ENCODE results near the gene ARHGEF25.

DNA sequence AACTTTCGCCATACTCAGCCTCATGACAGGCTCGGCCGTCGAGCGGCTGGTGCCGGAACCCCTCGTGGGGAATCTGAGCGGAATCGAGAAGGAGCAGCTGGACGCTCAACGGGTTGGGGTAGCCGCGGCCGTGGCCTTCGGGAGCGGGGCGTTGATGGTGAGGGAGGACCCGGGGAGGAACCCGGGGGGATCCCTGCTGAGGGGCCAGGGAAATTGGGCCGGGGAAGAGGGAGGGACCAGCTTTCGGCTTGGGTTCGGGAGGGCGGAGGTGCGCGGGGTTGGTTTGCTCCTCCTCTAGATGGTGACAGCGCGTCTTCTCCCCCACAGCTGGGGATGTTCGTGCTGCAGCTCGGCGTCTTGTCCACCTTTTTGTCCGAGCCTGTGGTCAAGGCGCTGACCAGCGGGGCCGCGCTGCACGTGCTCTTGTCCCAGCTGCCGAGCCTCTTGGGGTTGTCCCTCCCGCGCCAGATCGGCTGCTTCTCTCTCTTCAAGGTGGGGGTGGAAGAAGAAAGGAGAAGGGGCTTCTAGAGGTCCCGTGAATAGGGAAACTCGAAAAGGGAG, 9.8 kb downstream of the ARHGEF25 start:
- no peak for TF ChIP-seq CEBPB (IDR thresholded peaks at IDR 0.05; ENCODE audit: borderline replicate concordance, low read depth, low read length)
- no peak for TF ChIP-seq NRL (CRISPR knock-in tag; IDR thresholded peaks at IDR 0.05; ENCODE audit: borderline replicate concordance)
